Tibial nerve (tissue), 4 donors: ENCODE data around the gene DAAM2. TPM values are rescaled to one million over a fixed set of nuclear protein-coding genes. Genes with fewer than 3 reads are reported as not detected.

ENCODE experiments used
- DNase-seq, 2 donors: peaks; one replicate each; pipeline ENCODE4 v3.0.0-alpha.2; 2019; ENCODE audit warnings: low spot score in 2 of 2
- H3K27ac ChIP-seq, 4 donors: fragments of 200-600 bp; sonication (generic) in 3 of 4; one replicate each; pipeline ENCODE4 v1.5.1; 2017 to 2019; ENCODE audit warnings: mild to moderate bottlenecking in 1 of 4
- H3K27me3 ChIP-seq, 2 donors: fragments of 200-600 bp; sonication (generic) in 1 of 2; one replicate each; pipeline versions ENCODE4 v1.5.1 to v1.6.0; 2017 to 2019
- H3K36me3 ChIP-seq, 3 donors: fragments of 200-600 bp; sonication (generic); one replicate each; pipeline ENCODE4 v1.5.1; 2018 to 2019
- H3K4me1 ChIP-seq, 4 donors: fragments of 200-600 bp; sonication (generic) in 3 of 4; one replicate each; pipeline ENCODE4 v1.5.1; 2017 to 2019
- H3K4me3 ChIP-seq, 4 donors: fragments of 200-600 bp; sonication (generic) in 3 of 4; one replicate each; pipeline ENCODE4 v1.5.1; 2017 to 2019; ENCODE audit warnings: mild to moderate bottlenecking in 1 of 4, moderate library complexity in 1 of 4
- H3K9me3 ChIP-seq, 4 donors: fragments of 200-600 bp; sonication (generic) in 3 of 4; one replicate each; pipeline ENCODE4 v1.5.1; 2017 to 2019
- CTCF ChIP-seq, 5 experiments: fragments of 200-600 bp in 3 of 5; fragments of 450-650 bp in 2 of 5; sonication (generic) in 3 of 5; IDR thresholded peaks; one replicate each; pipeline ENCODE4 v1.5.1; 2016 to 2019; ENCODE audit warnings: antibody characterized with exemption in 5 of 5, mild to moderate bottlenecking in 3 of 5, moderate library complexity in 2 of 5
- EP300 ChIP-seq, 2 donors: sonication (generic); formaldehyde crosslinking; IDR thresholded peaks; one replicate each; pipeline ENCODE4 v1.6.1; 2017; ENCODE audit warnings: antibody characterized with exemption in 2 of 2, mild to moderate bottlenecking in 1 of 2
- POLR2A ChIP-seq, 2 donors: fragments of 450-650 bp; IDR thresholded peaks; one replicate each; pipeline ENCODE4 v1.6.1; 2017; ENCODE audit warnings: antibody characterized with exemption in 2 of 2, mild to moderate bottlenecking in 2 of 2, moderate library complexity in 2 of 2
- WGBS, 2 donors: methylation state at CpG; one replicate each; pipeline ENCODE4 v1.1.5; 2018; 5-methylcytosine and 5-hydroxymethylcytosine counted together
- total RNA-seq, 4 donors: library from RNA; depleted of rRNA; stranded (reverse); fragments of >200 nt; gene quantifications; one replicate each; pipeline ENCODE4 v1.1.0, GENCODE V29; 2016

Gene DAAM2
- total RNA-seq, 4 donors from 2014 or later: 73.9 to 133 (median 93.3) TPM

GRCh38 chr6:39769012-39769411, 23.2 kb upstream of the DAAM2 start:
- peaks cover 0 to 16% (median 1%) of the 10 kb centered on the region in 4 donors for H3K4me1 ChIP-seq
- H3K36me3 ChIP-seq: no peaks in the 10 kb centered on the region
- WGBS, 2 donors: 72 to 82% methylated on average over 5 of the region's 5 CpGs
- no peak for DNase-seq
- H3K9me3 ChIP-seq: no peaks in the 10 kb centered on the region
- no peak overlapping the region for H3K27ac ChIP-seq
- H3K4me3 ChIP-seq: no peak overlapping the region
- TF ChIP-seq CTCF (IDR thresholded peaks at IDR 0.05) (no peak), POLR2A (IDR thresholded peaks at IDR 0.05) (no peak), EP300 (IDR thresholded peaks at IDR 0.05) (no peak)
- no peaks in the 10 kb centered on the region for H3K27me3 ChIP-seq

- no peak for DNase-seq
- Histone ChIP-seq H3K27me3 (no peaks in the 10 kb centered on the region), H3K4me3 (no peak overlapping the region), H3K36me3 (no peaks in the 10 kb centered on the region), H3K9me3 (no peaks in the 10 kb centered on the region), H3K27ac (no peak overlapping the region), H3K4me1 (peaks cover 0 to 13% (median 1%) of the 10 kb centered on the region in 4 donors)
- WGBS, 2 donors: 91 to 94% methylated on average over 4 of the region's 4 CpGs
- TF ChIP-seq POLR2A (IDR thresholded peaks at IDR 0.05) (no peak), CTCF (IDR thresholded peaks at IDR 0.05) (no peak), EP300 (IDR thresholded peaks at IDR 0.05) (no peak)
Observed at GRCh38 chr6:39770446-39770845, 21.7 kb upstream of the DAAM2 start.

- H3K4me1 ChIP-seq: peaks cover 0 to 13% (median 0%) of the 10 kb centered on the region in 4 donors
- TF ChIP-seq POLR2A (IDR thresholded peaks at IDR 0.05) (no peak), CTCF (IDR thresholded peaks at IDR 0.05) (no peak), EP300 (IDR thresholded peaks at IDR 0.05) (no peak)
- no peaks in the 10 kb centered on the region for H3K27me3 ChIP-seq
- DNase-seq: no peak
- no peaks in the 10 kb centered on the region for H3K36me3 ChIP-seq
- WGBS, 2 donors: 62 to 73% methylated on average over 6 of the region's 6 CpGs
- no peaks in the 10 kb centered on the region for H3K9me3 ChIP-seq
- H3K4me3 ChIP-seq: no peak overlapping the region
- H3K27ac ChIP-seq: no peak overlapping the region
Observed at GRCh38 chr6:39772559-39773273, 19.5 kb upstream of the DAAM2 start.

GRCh38 chr6:39773782-39774181, 18.4 kb upstream of the DAAM2 start:
- DNase-seq: no peak
- TF ChIP-seq POLR2A (IDR thresholded peaks at IDR 0.05) (no peak), EP300 (IDR thresholded peaks at IDR 0.05) (no peak), CTCF (IDR thresholded peaks at IDR 0.05) (no peak)
- no peak overlapping the region for H3K27ac ChIP-seq
- H3K4me1 ChIP-seq: peaks cover 0 to 15% (median 0%) of the 10 kb centered on the region in 4 donors
- no peaks in the 10 kb centered on the region for H3K36me3 ChIP-seq
- WGBS, 2 donors: 84 to 87% methylated on average over 2 of the region's 2 CpGs
- no peak overlapping the region for H3K4me3 ChIP-seq
- no peaks in the 10 kb centered on the region for H3K9me3 ChIP-seq
- H3K27me3 ChIP-seq: no peaks in the 10 kb centered on the region

- Histone ChIP-seq H3K4me1 (peaks cover 0 to 15% (median 0%) of the 10 kb centered on the region in 4 donors), H3K9me3 (no peaks in the 10 kb centered on the region), H3K4me3 (no peak overlapping the region), H3K27ac (no peak overlapping the region), H3K36me3 (no peaks in the 10 kb centered on the region), H3K27me3 (no peaks in the 10 kb centered on the region)
- DNase-seq: no peak
- TF ChIP-seq CTCF (IDR thresholded peaks at IDR 0.05): no peak
- no peak for TF ChIP-seq POLR2A (IDR thresholded peaks at IDR 0.05)
- TF ChIP-seq EP300 (IDR thresholded peaks at IDR 0.05): no peak
- 56 to 57% methylated on average over 2 of the region's 2 CpGs for WGBS, 2 donors
Observed at GRCh38 chr6:39776581-39776980, 15.6 kb upstream of the DAAM2 start.
